OCI-LY7 (cell line): Measurements from ENCODE around the gene EHD4. TPM values are rescaled to one million over a fixed set of nuclear protein-coding genes. Genes with fewer than 3 reads are reported as not detected.

Source experiments
- BruUV-seq: library from RNA; stranded (reverse); fragments of 400-500 nt; replicated peaks from 2 replicates; lab custom pipeline; 2021; lab: Mats Ljungman, UMichigan
- CTCF ChIA-PET: fragments of 300-600 bp; sonication (Branson Sonifier 250); formaldehyde crosslinking; loops from one replicate; lab custom pipeline; 2022; ENCODE audit warnings: antibody characterized with exemption; ENCODE audit not compliant: unreplicated experiment; lab: Charles Lee
- POLR2A ChIA-PET: fragments of 300-600 bp; sonication (Branson Sonifier 250); formaldehyde crosslinking; loops from one replicate; lab custom pipeline; 2022; ENCODE audit warnings: antibody characterized with exemption; lab: Charles Lee
- DNase-seq: peaks from one replicate; pipeline ENCODE4 v3.0.0-alpha.2; 2015; ENCODE audit warnings: low spot score
- H2AFZ ChIP-seq: fragments of 200-600 bp; sonication (generic), shearing (Covaris generic); 2 replicates; pipeline ENCODE4 v1.6.1; 2014; ENCODE audit warnings: mild to moderate bottlenecking, antibody characterized with exemption, low read length, moderate library complexity
- H3K27ac ChIP-seq: fragments of 200-600 bp; sonication (generic); 2 replicates; pipeline ENCODE4 v1.5.1; 2014; ENCODE audit warnings: mixed run types, low read depth, mild to moderate bottlenecking, moderate library complexity, low read length, inconsistent platforms; ENCODE audit not compliant: poor library complexity, severe bottlenecking
- H3K36me3 ChIP-seq: fragments of 200-600 bp; sonication (generic); 2 replicates; pipeline ENCODE4 v1.6.1; 2014; ENCODE audit warnings: mild to moderate bottlenecking, antibody characterized with exemption, low read length, moderate library complexity, mixed read lengths; ENCODE audit not compliant: insufficient read depth
- H3K4me1 ChIP-seq: fragments of 200-600 bp; sonication (generic); 2 replicates; pipeline ENCODE4 v1.5.1; 2014; ENCODE audit warnings: mild to moderate bottlenecking, low read length; ENCODE audit not compliant: insufficient read depth, poor library complexity, severe bottlenecking
- H3K4me2 ChIP-seq: fragments of 200-600 bp; sonication (generic); 2 replicates; pipeline ENCODE4 v1.6.1; 2014; ENCODE audit warnings: mild to moderate bottlenecking, low read length
- H3K4me3 ChIP-seq: fragments of 200-600 bp; sonication (generic); 2 replicates; pipeline ENCODE4 v1.5.1; 2014; ENCODE audit warnings: mild to moderate bottlenecking, low read depth, low read length; ENCODE audit not compliant: poor library complexity, severe bottlenecking
- H3K79me2 ChIP-seq: fragments of 200-600 bp; sonication (generic); 2 replicates; pipeline ENCODE4 v1.6.1; 2016; ENCODE audit warnings: low read depth, mild to moderate bottlenecking, low read length, moderate library complexity, mixed read lengths; ENCODE audit not compliant: insufficient read depth
- H3K9me2 ChIP-seq: fragments of 200-600 bp; sonication (generic); 2 replicates; pipeline ENCODE4 v1.6.1; 2016; ENCODE audit warnings: mild to moderate bottlenecking, low read length, mixed read lengths; ENCODE audit not compliant: insufficient read depth
- H3K9me3 ChIP-seq: fragments of 200-600 bp; sonication (generic); 2 replicates; pipeline ENCODE4 v1.6.1; 2014; ENCODE audit warnings: mild to moderate bottlenecking, mixed run types, low read length, mixed read lengths
- H4K20me1 ChIP-seq: fragments of 200-600 bp; sonication (generic); 2 replicates; pipeline ENCODE4 v1.6.1; 2014; ENCODE audit warnings: mild to moderate bottlenecking, antibody characterized with exemption, low read length, moderate library complexity, mixed read lengths; ENCODE audit not compliant: insufficient read depth
- CTCF ChIP-seq: fragments of 200-600 bp; sonication (generic); conservative IDR thresholded peaks from 2 replicates; pipeline ENCODE4 v1.5.1; 2014; ENCODE audit warnings: mild to moderate bottlenecking, antibody characterized with exemption, low read length, moderate library complexity, mixed read lengths
- EZH2phosphoT487 ChIP-seq: fragments of 200-600 bp; sonication (generic); IDR thresholded peaks from 2 replicates; pipeline ENCODE4 v1.6.1; 2018; ENCODE audit warnings: low read depth, borderline replicate concordance, mild to moderate bottlenecking, mixed run types, antibody characterized with exemption, low read length, moderate library complexity, mixed read lengths
- intact Hi-C: fragments of 100-400 bp; cut with micrococcal nuclease; formaldehyde crosslinking; loops from one replicate; pipeline ENCODE4 v1.10.0; 2022; ENCODE audit not compliant: unreplicated experiment
- total RNA-seq, 2 experiments: library from RNA; depleted of rRNA in 1 of 2; stranded (reverse); fragments of >200 nt in 1 of 2; shearing (Covaris generic) in 1 of 2; gene quantifications; 2 replicates each; pipeline ENCODE4 v1.2.3, GENCODE V29; 2014 to 2022

Gene EHD4
- total RNA-seq, 2 experiments from 2014 or later, result 13.5 to 19.4 TPM

- no TSS peak for BruUV-seq
- TF ChIP-seq CTCF (no peak), EZH2phosphoT487 (no peak)
Measured at GRCh38 chr15:41856716-41857115, 115.6 kb downstream of the EHD4 start.

GRCh38 chr15:41856262-41856661 is 116.1 kb downstream of the EHD4 start:
- Histone ChIP-seq H3K4me3 (no peak overlapping the region), H4K20me1 (no peaks in the 10 kb centered on the region), H3K79me2 (no peaks in the 10 kb centered on the region), H3K4me2 (no peak overlapping the region), H3K4me1 (peaks cover 9% of the 10 kb centered on the region), H3K27ac (no peak overlapping the region), H3K9me3 (no peaks in the 10 kb centered on the region), H3K36me3 (no peaks in the 10 kb centered on the region), H3K9me2 (no peaks in the 10 kb centered on the region), H2AFZ (no peak overlapping the region)
- TF ChIP-seq CTCF, result no peak
- TF ChIP-seq EZH2phosphoT487, result no peak
- ChIA-PET CTCF (no interaction called here), POLR2A (no interaction called here)
- DNase-seq, result no peak
- intact Hi-C loops, result no loop called here
- BruUV-seq, result no TSS peak

More at GRCh38 chr15:41856716-41857115, 115.6 kb downstream of the EHD4 start:
- no peak overlapping the region for H2AFZ ChIP-seq
- H3K9me2 ChIP-seq, result no peaks in the 10 kb centered on the region
- no peak for DNase-seq
- H4K20me1 ChIP-seq, result no peaks in the 10 kb centered on the region
- peaks cover 9% of the 10 kb centered on the region for H3K4me1 ChIP-seq
- intact Hi-C loops, result no loop called here
- no peaks in the 10 kb centered on the region for H3K9me3 ChIP-seq
- ChIA-PET POLR2A (no interaction called here), CTCF (no interaction called here)
- H3K36me3 ChIP-seq, result no peaks in the 10 kb centered on the region
- no peaks in the 10 kb centered on the region for H3K79me2 ChIP-seq
- no peak overlapping the region for H3K27ac ChIP-seq
- no peak overlapping the region for H3K4me2 ChIP-seq
- H3K4me3 ChIP-seq, result no peak overlapping the region

DNA sequence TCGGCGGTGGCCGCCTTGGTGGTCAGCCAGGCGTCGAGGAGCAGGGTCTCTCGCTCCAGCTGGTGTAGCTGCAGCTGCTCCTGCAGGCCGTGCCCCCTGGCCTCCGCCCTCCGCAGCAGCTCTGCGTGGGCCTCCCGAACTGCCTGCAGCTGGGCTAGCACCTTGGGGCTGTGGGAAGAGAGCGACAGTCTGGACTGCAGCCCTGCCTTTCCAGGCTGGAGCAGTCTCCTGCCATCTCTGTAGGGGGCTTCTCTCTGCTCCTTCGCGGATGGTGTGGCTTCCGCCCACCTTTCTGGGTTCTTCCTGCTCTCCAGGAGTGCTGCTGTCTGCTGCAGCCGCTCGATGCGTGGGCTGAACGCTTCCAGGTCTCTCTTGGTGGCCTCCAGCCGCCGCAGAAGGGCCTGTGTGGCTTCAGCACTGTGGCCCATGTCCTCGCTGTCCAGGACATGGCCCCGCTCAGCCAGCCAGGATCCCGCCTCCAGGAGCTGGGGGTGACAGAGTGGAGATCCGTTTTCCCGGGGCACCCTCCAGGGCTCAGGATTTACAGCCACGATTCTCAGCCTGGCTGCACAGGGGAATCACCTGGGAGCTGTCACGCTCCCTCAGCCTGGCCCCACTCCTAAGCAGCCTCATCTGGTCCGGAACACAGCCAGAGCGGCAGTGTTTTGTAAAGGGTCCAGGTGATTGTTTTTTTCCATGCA is 116.9 kb downstream of the EHD4 start:
- Histone ChIP-seq H3K27ac (no peak overlapping the region), H3K9me3 (no peaks in the 10 kb centered on the region), H3K4me2 (no peak overlapping the region), H2AFZ (no peak overlapping the region), H4K20me1 (no peaks in the 10 kb centered on the region), H3K36me3 (no peaks in the 10 kb centered on the region), H3K79me2 (no peaks in the 10 kb centered on the region), H3K4me1 (peaks cover 8% of the 10 kb centered on the region), H3K9me2 (no peaks in the 10 kb centered on the region), H3K4me3 (no peak overlapping the region)
- no peak for DNase-seq
- no peak for TF ChIP-seq EZH2phosphoT487
- TF ChIP-seq CTCF, result no peak
- intact Hi-C loops, result no loop called here
- BruUV-seq, result no TSS peak
- CTCF ChIA-PET, result no interaction called here
- POLR2A ChIA-PET, result no interaction called here
